Liver (tissue), 9 donors: ENCODE measurements around the gene TCF25. TPM values are rescaled to one million over a fixed set of nuclear protein-coding genes. Genes with fewer than 3 reads are reported as not detected.

ENCODE experiments used
- DNase-seq: peaks from one replicate; pipeline ENCODE4 v3.0.0-alpha.2; 2017; ENCODE audit warnings: low spot score
- H3K27ac ChIP-seq, 2 donors: one replicate each; pipeline ENCODE4 v1.7.0; 2013; ENCODE audit warnings: inconsistent platforms in 2 of 2, low read length in 2 of 2, control low read depth in 1 of 2, low read depth in 1 of 2, mild to moderate bottlenecking in 1 of 2
- H3K27me3 ChIP-seq, 4 donors: one replicate each; pipeline versions ENCODE4 v1.6.1 to v1.7.0; 2013; ENCODE audit warnings: low read length in 3 of 4, inconsistent platforms in 1 of 4, mild to moderate bottlenecking in 1 of 4, moderate library complexity in 1 of 4; ENCODE audit not compliant: control insufficient read depth in 4 of 4, insufficient read depth in 4 of 4
- H3K36me3 ChIP-seq, 4 donors: one replicate each; pipeline versions ENCODE4 v1.6.1 to v1.7.0; 2013; ENCODE audit warnings: low read length in 3 of 4, mild to moderate bottlenecking in 3 of 4, low read depth in 1 of 4, moderate library complexity in 1 of 4; ENCODE audit not compliant: control insufficient read depth in 4 of 4, insufficient read depth in 3 of 4
- H3K4me1 ChIP-seq, 4 donors: one replicate each; pipeline versions ENCODE4 v1.6.1 to v1.7.0; 2013; ENCODE audit warnings: low read length in 3 of 4, mild to moderate bottlenecking in 3 of 4, moderate library complexity in 1 of 4; ENCODE audit not compliant: control insufficient read depth in 4 of 4, insufficient read depth in 4 of 4
- H3K4me3 ChIP-seq, 3 donors: one replicate each; pipeline versions ENCODE4 v1.6.1 to v1.7.0; 2013; ENCODE audit warnings: low read length in 3 of 3, control low read depth in 1 of 3, low read depth in 1 of 3, mild to moderate bottlenecking in 1 of 3
- H3K9ac ChIP-seq, 2 donors: one replicate each; pipeline ENCODE4 v1.7.0; 2013; ENCODE audit warnings: low read length in 2 of 2, mild to moderate bottlenecking in 2 of 2, moderate library complexity in 2 of 2, control low read depth in 1 of 2, low read depth in 1 of 2
- H3K9me3 ChIP-seq, 4 donors: one replicate each; pipeline versions ENCODE4 v1.6.1 to v1.7.0; 2013; ENCODE audit warnings: low read length in 3 of 4; ENCODE audit not compliant: control insufficient read depth in 4 of 4
- CTCF ChIP-seq: fragments of 150-350 bp; IDR thresholded peaks from 2 replicates; pipeline ENCODE4 v1.5.1; 2017; ENCODE audit warnings: improper control_type of control experiment, low read depth, low read length; ENCODE audit not compliant: missing input control
- GABPA ChIP-seq, 2 donors: IDR thresholded peaks in 1 of 2; conservative IDR thresholded peaks in 1 of 2; 2 replicates each; pipeline ENCODE4 v1.6.1; 2016; ENCODE audit warnings: antibody characterized with exemption in 2 of 2, mild to moderate bottlenecking in 1 of 2, moderate library complexity in 1 of 2
- HNF4A ChIP-seq, 2 donors: conservative IDR thresholded peaks; 2 replicates each; pipeline ENCODE4 v1.6.1; 2016; ENCODE audit warnings: antibody characterized with exemption in 2 of 2, mild to moderate bottlenecking in 2 of 2
- HNF4G ChIP-seq: IDR thresholded peaks from 2 replicates; pipeline ENCODE4 v1.6.1; 2016; ENCODE audit warnings: antibody characterized with exemption
- JUND ChIP-seq, 2 donors: IDR thresholded peaks; 2 replicates each; pipeline ENCODE4 v1.6.1; 2016; ENCODE audit warnings: antibody characterized with exemption in 2 of 2
- RAD21 ChIP-seq, 2 donors: IDR thresholded peaks; 2 replicates each; pipeline ENCODE4 v1.6.1; 2016; ENCODE audit warnings: antibody characterized with exemption in 2 of 2, mild to moderate bottlenecking in 2 of 2
- REST ChIP-seq: IDR thresholded peaks from 2 replicates; pipeline ENCODE4 v1.6.1; 2016; ENCODE audit warnings: antibody characterized with exemption, mild to moderate bottlenecking
- RXRA ChIP-seq, 2 donors: IDR thresholded peaks; 2 replicates each; pipeline ENCODE4 v1.6.1; 2017 to 2018; ENCODE audit warnings: antibody characterized with exemption in 2 of 2, mild to moderate bottlenecking in 1 of 2
- SP1 ChIP-seq: IDR thresholded peaks from 2 replicates; pipeline ENCODE4 v1.6.1; 2018; ENCODE audit warnings: antibody characterized with exemption, mild to moderate bottlenecking
- TAF1 ChIP-seq: conservative IDR thresholded peaks from 2 replicates; pipeline ENCODE4 v1.6.1; 2016; ENCODE audit warnings: antibody characterized with exemption, mild to moderate bottlenecking
- WGBS: extraction: QIAGEN DNeasy Blood & Tissue Kit; methylation state at CpG from one replicate; pipeline ENCODE4 v1.1.7; 2013; 5-methylcytosine and 5-hydroxymethylcytosine counted together
- polyA plus RNA-seq, 2 donors: library from polyadenylated mRNA; stranded (reverse) in 1 of 2; unstranded in 1 of 2; fragments of 200-250 nt in 1 of 2; fragments of >200 nt in 1 of 2; fragmentation: Nextera tagmentation in 1 of 2; extraction: Ambion mirVana in 1 of 2; gene quantifications; one replicate each; pipeline versions ENCODE4 v1.2.1 to v1.2.3, GENCODE V29; 2013 to 2015
- total RNA-seq, 2 donors: library from RNA; depleted of rRNA; stranded (reverse); fragments of >200 nt; gene quantifications; one replicate each; pipeline ENCODE4 v1.2.3, GENCODE V29; 2014
- TF ChIP-seq, protein P1 (sequence below): IDR thresholded peaks from 2 replicates; pipeline ENCODE4 v1.6.1; 2016; ENCODE audit warnings: antibody characterized with exemption
- donor health status: healthy.
- donor health status: healthy.
- donor health status: healthy.
- donor health status: healthy.
- donor health status: healthy.

TCF25 gene
- total and polyA plus RNA-seq, 4 donors = 59.6 to 98.8 (median 76.8) TPM

GRCh38 chr16:89828870-89829629, 44.3 kb upstream of the TCF25 start:
- H3K36me3 ChIP-seq = no peaks in the 10 kb centered on the region
- H3K4me3 ChIP-seq = peak overlapping the region in 2 of 3 donors; percentile 33 to 78
- peaks cover 8 to 29% (median 21%) of the 10 kb centered on the region in 4 donors for H3K4me1 ChIP-seq
- TF ChIP-seq HNF4G (no peak), JUND (IDR thresholded peaks at IDR 0.05) (no peak), TAF1 (no peak), SP1 (no peak), REST (no peak), RAD21 (IDR thresholded peaks at IDR 0.05) (no peak)
- TF ChIP-seq, protein P1, sequence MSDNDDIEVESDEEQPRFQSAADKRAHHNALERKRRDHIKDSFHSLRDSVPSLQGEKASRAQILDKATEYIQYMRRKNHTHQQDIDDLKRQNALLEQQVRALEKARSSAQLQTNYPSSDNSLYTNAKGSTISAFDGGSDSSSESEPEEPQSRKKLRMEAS = no peak
- WGBS = 15% methylated on average over 26 of the region's 26 CpGs
- H3K9me3 ChIP-seq = no peaks in the 10 kb centered on the region
- H3K27me3 ChIP-seq = no peaks in the 10 kb centered on the region
- no peak overlapping the region for H3K9ac ChIP-seq
- peak overlapping the region in 1 of 2 donors; percentile 16 for H3K27ac ChIP-seq
- no peak for DNase-seq

GRCh38 chr16:89829630-89830437, 43.6 kb upstream of the TCF25 start:
- no peak for DNase-seq
- Histone ChIP-seq H3K36me3 (peaks cover 0 to 2% (median 0%) of the 10 kb centered on the region in 4 donors), H3K27me3 (no peaks in the 10 kb centered on the region), H3K4me3 (no peak overlapping the region), H3K9me3 (no peaks in the 10 kb centered on the region), H3K27ac (no peak overlapping the region), H3K4me1 (peaks cover 8 to 29% (median 21%) of the 10 kb centered on the region in 4 donors), H3K9ac (no peak overlapping the region)
- peak in 1 of 2 donors; percentile 12 for TF ChIP-seq RXRA (IDR thresholded peaks at IDR 0.05)
- TF ChIP-seq GABPA (IDR thresholded peaks at IDR 0.05 in 1 of 2, conservative IDR thresholded peaks at IDR 0.05 in 1 of 2) = no peak
- no peak for TF ChIP-seq TAF1
- no peak for TF ChIP-seq CTCF
- peak in 1 of 2 donors; percentile 35 for TF ChIP-seq HNF4A (conservative IDR thresholded peaks at IDR 0.05)
- WGBS = 68% methylated on average over 17 of the region's 17 CpGs
